Stimulated activated naive B cell treated with anti-CD40 and anti-IgM and Interleukin-4, amounts not matched to agents 10 μg/mL and 1 μg/mL and 100 μg/mL, for 72 hours (primary cell): ENCODE measurements around the gene ACTR3C.
"Not testable (repeated sequence)": the region's sequence is repeated elsewhere in the genome, so short reads cannot be mapped to it uniquely, and the experiment has no call there.

Source experiments
- ATAC-seq, 2 donors: fragments of 150-1000 bp; cut with Tn5 transposase; replicated peaks; 2 replicates each; pipeline ENCODE4 v1.10.0; 2021; ENCODE audit warnings: moderate library complexity in 1 of 2
- DNase-seq: peaks from one replicate; pipeline ENCODE4 v3.0.0; 2021
- H3K27ac Mint-ChIP-seq: one replicate; pipeline ENCODE4 v1.8.0; 2022; ENCODE audit warnings: mild to moderate bottlenecking, mixed read lengths
- H3K27me3 Mint-ChIP-seq, 2 donors: one replicate each; pipeline ENCODE4 v1.8.0; 2022; ENCODE audit warnings: mixed read lengths in 2 of 2
- H3K36me3 Mint-ChIP-seq, 2 donors: one replicate each; pipeline ENCODE4 v1.8.0; 2022; ENCODE audit warnings: mixed read lengths in 2 of 2, mild to moderate bottlenecking in 1 of 2
- H3K4me1 Mint-ChIP-seq, 2 donors: one replicate each; pipeline ENCODE4 v1.8.0; 2022; ENCODE audit warnings: mixed read lengths in 2 of 2, mild to moderate bottlenecking in 1 of 2
- H3K4me3 Mint-ChIP-seq, 2 donors: one replicate each; pipeline ENCODE4 v1.8.0; 2022; ENCODE audit warnings: mild to moderate bottlenecking in 2 of 2, mixed read lengths in 2 of 2, moderate library complexity in 1 of 2
- H3K9me3 Mint-ChIP-seq, 2 donors: one replicate each; pipeline ENCODE4 v1.8.0; 2022; ENCODE audit warnings: mixed read lengths in 2 of 2, mild to moderate bottlenecking in 1 of 2

ACTR3C gene

DNA sequence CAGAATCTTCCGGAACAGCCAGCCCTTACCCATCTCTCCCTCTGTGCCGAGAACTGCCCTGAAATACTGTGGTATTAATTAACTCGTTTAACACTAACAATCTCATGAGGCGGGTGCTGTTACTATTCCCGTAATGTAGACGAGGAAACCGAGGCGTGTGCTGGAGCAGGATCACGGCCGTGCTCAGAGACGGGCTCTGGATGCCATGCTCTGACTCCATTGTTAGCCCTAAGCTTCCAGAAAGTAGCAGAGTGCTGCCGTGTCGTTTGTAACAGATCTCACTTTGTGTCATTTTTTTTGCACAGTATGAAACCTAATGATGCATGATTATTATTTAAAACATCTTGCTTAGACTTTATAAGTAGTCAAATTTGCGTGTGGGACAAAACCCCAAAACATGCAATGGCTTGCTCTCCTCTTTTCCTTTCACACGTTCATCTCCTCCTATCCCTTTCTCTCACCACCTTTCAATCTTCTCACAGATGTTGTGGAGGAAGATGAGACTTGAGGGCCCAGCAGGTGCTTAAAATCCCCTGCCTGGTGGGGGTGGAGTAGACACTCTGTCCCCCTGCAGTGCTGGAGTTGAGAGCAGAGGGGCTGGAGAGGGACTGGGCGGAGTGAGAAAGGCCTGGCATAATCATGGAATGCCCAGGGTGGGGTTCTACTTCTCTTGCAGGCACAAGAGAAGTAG, 482 bp upstream of the ACTR3C start:
- no peak for DNase-seq
- H3K4me1 Mint-ChIP-seq: peaks cover 41 to 76% of the 10 kb centered on the region in 2 donors
- no peaks in the 10 kb centered on the region for H3K9me3 Mint-ChIP-seq
- H3K4me3 Mint-ChIP-seq: peak overlapping the region; percentile 96 to 97
- H3K36me3 Mint-ChIP-seq: peaks cover 33 to 34% of the 10 kb centered on the region in 2 donors
- H3K27me3 Mint-ChIP-seq: no peaks in the 10 kb centered on the region
- H3K27ac Mint-ChIP-seq: peak overlapping the region; percentile 98
- peak; percentile 30 to 33 for ATAC-seq

- ATAC-seq: peak; percentile 38 to 49
- H3K4me1 Mint-ChIP-seq: peaks cover 43 to 81% of the 10 kb centered on the region in 2 donors
These were observed 1.1 kb downstream of the ACTR3C start for GRCh38 chr7:150322114-150322832.

DNA sequence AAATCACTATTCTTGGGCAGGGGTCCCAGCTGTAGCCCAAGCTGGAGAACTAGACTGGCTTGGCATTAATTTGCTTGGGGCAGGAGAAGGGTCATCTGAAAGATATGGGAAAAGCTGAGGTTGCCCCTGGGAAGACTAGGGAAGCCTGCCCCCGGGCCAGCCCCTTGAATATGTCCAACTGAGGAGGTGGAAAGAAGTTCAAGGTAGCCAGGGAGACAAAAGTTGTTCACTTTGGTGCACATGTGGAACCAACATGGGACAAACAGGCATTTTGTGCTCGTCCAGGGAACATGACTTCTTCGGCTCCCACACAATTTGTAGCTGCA, 1.6 kb downstream of the ACTR3C start:
- H3K27ac Mint-ChIP-seq: no peak overlapping the region
- peak overlapping the region; percentile 96 to 97 for H3K4me3 Mint-ChIP-seq
- H3K4me1 Mint-ChIP-seq: peaks cover 43 to 76% of the 10 kb centered on the region in 2 donors
- ATAC-seq (no peak), DNase-seq (no peak)
- peaks cover 23 to 26% of the 10 kb centered on the region in 2 donors for H3K36me3 Mint-ChIP-seq
- no peaks in the 10 kb centered on the region for H3K9me3 Mint-ChIP-seq
- H3K27me3 Mint-ChIP-seq: no peaks in the 10 kb centered on the region

More at GRCh38 chr7:150322114-150322832, 1.1 kb downstream of the ACTR3C start:
- H3K36me3 Mint-ChIP-seq: peaks cover 27 to 31% of the 10 kb centered on the region in 2 donors
- H3K27ac Mint-ChIP-seq: peak overlapping the region; percentile 98
- no peaks in the 10 kb centered on the region for H3K9me3 Mint-ChIP-seq
- no peak for DNase-seq
- H3K4me3 Mint-ChIP-seq: peak overlapping the region; percentile 96 to 97
- H3K27me3 Mint-ChIP-seq: no peaks in the 10 kb centered on the region

DNA sequence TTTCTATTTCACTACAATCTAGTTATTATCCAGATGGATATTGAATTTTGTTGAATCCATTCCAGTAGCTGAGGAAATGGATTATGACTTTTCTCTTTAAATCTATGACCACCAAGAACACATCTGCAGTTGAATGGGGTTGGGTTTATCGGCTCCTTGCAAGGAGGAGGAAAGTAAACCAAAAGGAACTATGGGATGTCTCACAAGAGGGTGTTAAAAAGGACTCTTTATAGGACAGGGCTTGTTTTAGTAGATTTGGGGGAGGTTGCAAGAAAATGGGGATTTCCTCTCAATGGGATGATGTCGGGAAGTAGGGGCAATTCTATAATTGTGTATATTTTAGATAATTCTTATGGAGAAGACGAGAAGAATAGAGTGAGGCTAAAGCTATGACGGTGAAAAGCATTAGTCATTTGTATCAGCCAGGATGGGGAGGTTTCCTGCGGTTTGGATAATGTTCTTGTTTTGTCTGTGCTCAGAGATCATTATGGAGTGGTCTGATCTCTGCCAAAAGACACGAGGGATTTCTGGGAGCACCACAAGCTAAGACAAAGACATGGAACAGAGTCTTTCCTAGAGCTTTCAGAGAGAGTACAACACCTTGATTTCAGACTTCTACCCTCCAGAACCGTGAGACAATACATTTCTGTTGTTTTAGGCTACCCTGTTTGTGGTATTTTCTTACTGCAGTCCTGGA, 5.4 kb downstream of the ACTR3C start:
- DNase-seq (no peak), ATAC-seq (no peak)
- H3K27ac Mint-ChIP-seq: no peak overlapping the region
- H3K36me3 Mint-ChIP-seq: peaks cover 8 to 9% of the 10 kb centered on the region in 2 donors
- no peaks in the 10 kb centered on the region for H3K27me3 Mint-ChIP-seq
- H3K9me3 Mint-ChIP-seq: no peaks in the 10 kb centered on the region
- H3K4me3 Mint-ChIP-seq: no peak overlapping the region
- peaks cover 23 to 41% of the 10 kb centered on the region in 2 donors for H3K4me1 Mint-ChIP-seq

- not testable (repeated sequence) for H3K4me3 Mint-ChIP-seq, ATAC-seq, H3K36me3 Mint-ChIP-seq, H3K27me3 Mint-ChIP-seq, DNase-seq, H3K27ac Mint-ChIP-seq, H3K9me3 Mint-ChIP-seq
- H3K4me1 Mint-ChIP-seq: peaks cover 17 to 32% of the 10 kb centered on the region in 2 donors
These were observed 6.4 kb downstream of the ACTR3C start for GRCh38 chr7:150316987-150317386.

GRCh38 chr7:150314639-150315239, 8.6 kb downstream of the ACTR3C start:
- no peak for ATAC-seq
- H3K36me3 Mint-ChIP-seq: peaks cover 4 to 9% of the 10 kb centered on the region in 2 donors
- H3K4me1 Mint-ChIP-seq: peaks cover 2 to 14% of the 10 kb centered on the region in 2 donors
- no peak overlapping the region for H3K4me3 Mint-ChIP-seq
- H3K27ac Mint-ChIP-seq: no peak overlapping the region
- H3K27me3 Mint-ChIP-seq: no peaks in the 10 kb centered on the region
- no peaks in the 10 kb centered on the region for H3K9me3 Mint-ChIP-seq
- DNase-seq: no peak

DNA sequence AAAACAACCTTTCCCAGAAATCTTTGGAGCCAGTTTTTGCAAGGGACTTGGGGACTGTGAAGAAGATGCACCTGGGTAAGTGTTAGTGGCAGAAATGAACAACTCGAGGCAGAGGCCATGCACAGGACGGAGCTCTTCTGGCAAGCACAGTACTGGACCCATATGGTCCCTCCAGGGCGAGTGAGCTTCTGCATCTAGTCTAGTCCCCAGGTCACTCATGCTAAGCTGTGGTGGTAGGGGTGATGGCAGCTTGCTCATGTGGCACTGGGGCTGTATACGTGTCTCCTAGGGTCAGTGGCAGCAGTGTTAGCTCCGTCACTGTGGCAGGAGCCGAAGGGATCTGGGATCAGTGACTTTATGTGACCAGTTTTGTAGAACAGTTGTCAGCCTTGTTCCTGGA, 9.5 kb downstream of the ACTR3C start:
- no peak for ATAC-seq
- DNase-seq: no peak
- H3K36me3 Mint-ChIP-seq: peaks cover 4 to 9% of the 10 kb centered on the region in 2 donors
- peaks cover 2 to 7% of the 10 kb centered on the region in 2 donors for H3K4me1 Mint-ChIP-seq
- no peak overlapping the region for H3K27ac Mint-ChIP-seq
- no peaks in the 10 kb centered on the region for H3K9me3 Mint-ChIP-seq
- H3K27me3 Mint-ChIP-seq: no peaks in the 10 kb centered on the region
- H3K4me3 Mint-ChIP-seq: no peak overlapping the region

GRCh38 chr7:150313367-150313809, 10.0 kb downstream of the ACTR3C start:
- no peak for DNase-seq
- Mint-ChIP-seq H3K4me1 (peaks cover 2 to 3% of the 10 kb centered on the region in 2 donors), H3K36me3 (peaks cover 4 to 9% of the 10 kb centered on the region in 2 donors), H3K27ac (no peak overlapping the region), H3K27me3 (no peaks in the 10 kb centered on the region), H3K4me3 (no peak overlapping the region), H3K9me3 (no peaks in the 10 kb centered on the region)
- no peak for ATAC-seq

GRCh38 chr7:150312649-150313366, 10.5 kb downstream of the ACTR3C start:
- H3K4me3 Mint-ChIP-seq, H3K27me3 Mint-ChIP-seq, DNase-seq, H3K36me3 Mint-ChIP-seq, H3K9me3 Mint-ChIP-seq, H3K4me1 Mint-ChIP-seq, ATAC-seq, H3K27ac Mint-ChIP-seq: not testable (repeated sequence)

- H3K27me3 Mint-ChIP-seq: no peaks in the 10 kb centered on the region
These were observed 11.6 kb downstream of the ACTR3C start for GRCh38 chr7:150311711-150312110.

GRCh38 chr7:150311146-150311545, 12.2 kb downstream of the ACTR3C start:
- Mint-ChIP-seq H3K9me3 (peaks cover 0 to 3% of the 10 kb centered on the region in 2 donors), H3K36me3 (peaks cover 1 to 3% of the 10 kb centered on the region in 2 donors), H3K27me3 (no peaks in the 10 kb centered on the region), H3K27ac (no peak overlapping the region), H3K4me3 (no peak overlapping the region), H3K4me1 (peaks cover 0 to 7% of the 10 kb centered on the region in 2 donors)
- ATAC-seq (no peak), DNase-seq (no peak)

More at GRCh38 chr7:150311711-150312110, 11.6 kb downstream of the ACTR3C start:
- DNase-seq (no peak), ATAC-seq (no peak)
- Mint-ChIP-seq H3K9me3 (peaks cover 0 to 3% of the 10 kb centered on the region in 2 donors), H3K4me3 (no peak overlapping the region), H3K4me1 (peaks cover 0 to 7% of the 10 kb centered on the region in 2 donors), H3K36me3 (peaks cover 1 to 3% of the 10 kb centered on the region in 2 donors), H3K27ac (no peak overlapping the region)

- Mint-ChIP-seq H3K27ac (no peak overlapping the region), H3K27me3 (no peaks in the 10 kb centered on the region), H3K4me1 (peaks cover 6 to 7% of the 10 kb centered on the region in 2 donors), H3K4me3 (no peak overlapping the region), H3K36me3 (no peaks in the 10 kb centered on the region), H3K9me3 (peaks cover 0 to 3% of the 10 kb centered on the region in 2 donors)
- ATAC-seq: no peak
- DNase-seq: no peak
These were observed 14.8 kb downstream of the ACTR3C start for GRCh38 chr7:150308575-150308974.

DNA sequence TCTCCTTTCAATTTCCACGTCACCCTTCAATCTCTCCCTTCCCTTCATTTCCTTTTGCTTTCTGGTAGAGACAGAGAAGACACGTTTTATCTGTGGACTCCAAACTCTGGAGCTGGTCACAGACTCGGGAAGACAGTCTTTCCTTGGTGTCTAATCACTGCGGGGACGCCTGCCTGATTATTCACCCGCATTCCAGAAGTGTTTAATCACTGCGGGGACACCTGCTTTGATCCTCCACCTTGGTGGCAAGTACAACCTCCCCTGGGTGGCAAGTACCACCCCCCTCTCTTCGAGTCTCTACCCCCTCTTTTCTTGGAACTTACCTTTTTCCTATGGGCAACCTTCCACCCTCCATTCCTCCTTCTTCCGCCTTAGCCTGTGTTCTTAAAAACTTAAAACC, 15.4 kb downstream of the ACTR3C start:
- H3K27ac Mint-ChIP-seq: peak overlapping the region; percentile 31
- H3K36me3 Mint-ChIP-seq: no peaks in the 10 kb centered on the region
- peaks cover 0 to 3% of the 10 kb centered on the region in 2 donors for H3K9me3 Mint-ChIP-seq
- ATAC-seq: no peak
- H3K27me3 Mint-ChIP-seq: no peaks in the 10 kb centered on the region
- DNase-seq: no peak
- H3K4me3 Mint-ChIP-seq: no peak overlapping the region
- peaks cover 6 to 7% of the 10 kb centered on the region in 2 donors for H3K4me1 Mint-ChIP-seq
